ENCODE results near the gene STAMBP. TPM values are rescaled to one million over a fixed set of nuclear protein-coding genes. Genes with fewer than 3 reads are reported as not detected.

STAMBP gene
- total and polyA plus RNA-seq, 2 donors (not counting 3 experiments of a cell fraction or from before 2014, with no cell fraction given), result 18.0 to 21.3 TPM

- TF ChIP-seq FOS (IDR thresholded peaks at IDR 0.05; ENCODE audit: borderline replicate concordance, insufficient read depth, low read length) (no peak), POLR2AphosphoS5 (IDR thresholded peaks at IDR 0.05; ENCODE audit: insufficient read depth, low read depth, low read length) (no peak), EZH2 (IDR thresholded peaks at IDR 0.05; ENCODE audit: borderline replicate concordance, low read depth, low read length, severe bottlenecking) (no peak), MYC (IDR thresholded peaks at IDR 0.05; ENCODE audit: low read depth, low read length) (no peak), POLR2A (IDR thresholded peaks at IDR 0.05; ENCODE audit: low read depth, low read length) (no peak), GATA2 (IDR thresholded peaks at IDR 0.05; ENCODE audit: insufficient read depth, insufficient read length, low read depth, low read length) (no peak), JUN (IDR thresholded peaks at IDR 0.05; ENCODE audit: borderline replicate concordance, insufficient read depth, insufficient read length, low read depth) (no peak)
- TF ChIP-seq, protein P1, sequence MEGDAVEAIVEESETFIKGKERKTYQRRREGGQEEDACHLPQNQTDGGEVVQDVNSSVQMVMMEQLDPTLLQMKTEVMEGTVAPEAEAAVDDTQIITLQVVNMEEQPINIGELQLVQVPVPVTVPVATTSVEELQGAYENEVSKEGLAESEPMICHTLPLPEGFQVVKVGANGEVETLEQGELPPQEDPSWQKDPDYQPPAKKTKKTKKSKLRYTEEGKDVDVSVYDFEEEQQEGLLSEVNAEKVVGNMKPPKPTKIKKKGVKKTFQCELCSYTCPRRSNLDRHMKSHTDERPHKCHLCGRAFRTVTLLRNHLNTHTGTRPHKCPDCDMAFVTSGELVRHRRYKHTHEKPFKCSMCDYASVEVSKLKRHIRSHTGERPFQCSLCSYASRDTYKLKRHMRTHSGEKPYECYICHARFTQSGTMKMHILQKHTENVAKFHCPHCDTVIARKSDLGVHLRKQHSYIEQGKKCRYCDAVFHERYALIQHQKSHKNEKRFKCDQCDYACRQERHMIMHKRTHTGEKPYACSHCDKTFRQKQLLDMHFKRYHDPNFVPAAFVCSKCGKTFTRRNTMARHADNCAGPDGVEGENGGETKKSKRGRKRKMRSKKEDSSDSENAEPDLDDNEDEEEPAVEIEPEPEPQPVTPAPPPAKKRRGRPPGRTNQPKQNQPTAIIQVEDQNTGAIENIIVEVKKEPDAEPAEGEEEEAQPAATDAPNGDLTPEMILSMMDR (IDR thresholded peaks at IDR 0.05; ENCODE audit: extremely low read depth in 1 of 2, insufficient read depth in 1 of 2, low read depth in 1 of 2, low read length in 2 of 2), result no peak
- no peak overlapping the region for H3K4me2 ChIP-seq (ENCODE audit: insufficient read depth, low read length)
- H2AFZ ChIP-seq (ENCODE audit: low read depth, low read length), result no peak overlapping the region
- FAIRE-seq, result no peak
- H3K4me3 ChIP-seq (replicated peaks in 1 of 3; ENCODE audit: insufficient read depth in 1 of 3, low read depth in 1 of 3, low read length in 3 of 3), result no peak overlapping the region
- no TSS peak for BruUV-seq (replicated peaks)
- intact Hi-C loops (cut with micrococcal nuclease), result loop anchor here (10.0 kb wide), 2 partner anchors 431 to 571 kb away; no protein-coding TSS in a partner anchor
- dilution Hi-C loops (cut with MboI; ENCODE audit: extremely low pct_ligation_motif_present, low sequenced_read_pairs), result no loop called here
- H3K9me3 ChIP-seq (replicated peaks; ENCODE audit: control insufficient read depth, insufficient read depth, low read length), result no peaks in the 10 kb centered on the region
- no peak overlapping the region for H3K9ac ChIP-seq (replicated peaks; ENCODE audit: extremely low read depth, insufficient read depth, low read length)
- H3K27me3 ChIP-seq (ENCODE audit: control insufficient read depth in 2 of 2, insufficient read depth in 2 of 2, low read length in 2 of 2), result peaks cover 14 to 26% of the 10 kb centered on the region in 2 experiments
- ChIA-PET CTCF (interaction anchor here (0.6 to 5.7 kb wide), 29 partner anchors 8 to 709 kb away, joined by 3 to 180 read pairs (median 3); partner anchors contain the start of gene BOLA3), POLR2A (no interaction called here)
- no peaks in the 10 kb centered on the region for H3K36me3 ChIP-seq (ENCODE audit: control insufficient read depth in 2 of 2, extremely low read depth in 1 of 2, insufficient read depth in 2 of 2, low read length in 2 of 2)
- no peaks in the 10 kb centered on the region for H4K20me1 ChIP-seq (replicated peaks; ENCODE audit: control insufficient read depth, extremely low read depth, insufficient read depth, low read length)
- H3K27ac ChIP-seq (ENCODE audit: insufficient read depth, low read depth, low read length), result no peak overlapping the region
- DNase-seq (ENCODE audit: low read depth, low spot score), result no peak
- no peaks in the 10 kb centered on the region for H3K9me1 ChIP-seq (replicated peaks; ENCODE audit: control insufficient read depth, extremely low read depth, insufficient read depth, low read length)
- peaks cover 6% of the 10 kb centered on the region for H3K4me1 ChIP-seq (ENCODE audit: control insufficient read depth, extremely low read depth, insufficient read depth, low read length)
- H3K79me2 ChIP-seq (ENCODE audit: control insufficient read depth, insufficient read depth, low read length), result no peaks in the 10 kb centered on the region
Measured at GRCh38 chr2:73823416-73823815, 5.3 kb upstream of the STAMBP start.
